ENCODE results near the gene NRN1L.

The NRN1L gene

GRCh38 chr16:67922221-67922620 lies 37.5 kb downstream of the NRN1L start:
- no peak for FAIRE-seq

- FAIRE-seq: no peak
These were observed 38.1 kb downstream of the NRN1L start for GRCh38 chr16:67922740-67923139.

GRCh38 chr16:67923414-67924116 lies 38.9 kb downstream of the NRN1L start:
- FAIRE-seq: no peak

DNA sequence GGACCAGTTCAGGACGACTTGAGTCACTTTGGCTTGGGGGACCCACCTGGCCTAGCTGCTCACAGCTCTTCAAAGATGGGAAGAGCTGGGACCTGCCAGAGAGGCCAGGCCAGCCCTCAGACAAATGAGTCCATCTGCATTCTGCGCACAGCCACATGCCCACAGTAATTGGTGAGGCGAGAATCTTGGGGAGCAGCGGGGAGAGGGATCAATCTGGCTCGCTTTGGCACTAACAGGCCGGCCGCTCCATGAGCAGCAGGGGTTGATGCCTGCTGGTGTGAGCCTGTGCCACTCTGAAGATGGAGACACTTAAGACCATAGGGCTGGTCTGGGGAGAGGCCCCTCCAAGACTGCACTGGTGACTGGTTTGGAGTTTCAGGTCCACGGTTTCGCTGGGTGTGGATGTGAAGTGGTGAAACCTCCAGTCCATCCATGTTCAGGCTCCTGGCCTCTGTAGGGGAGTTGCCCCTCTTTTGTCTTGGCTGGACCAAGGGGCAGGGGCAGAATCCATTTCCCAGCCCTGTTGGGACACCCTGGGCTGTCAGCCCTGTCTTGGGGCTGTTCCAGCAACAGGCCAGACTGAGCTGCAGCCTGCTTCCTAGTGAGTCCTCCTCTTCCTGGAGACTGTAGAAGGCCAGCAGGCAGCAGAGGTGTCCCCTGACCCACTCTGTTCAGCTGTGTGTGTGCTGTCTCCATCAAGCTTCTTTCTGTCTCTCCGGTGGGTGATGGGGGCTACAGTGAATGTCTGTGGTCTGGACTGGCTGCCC lies 39.6 kb downstream of the NRN1L start:
- FAIRE-seq: no peak

DNA sequence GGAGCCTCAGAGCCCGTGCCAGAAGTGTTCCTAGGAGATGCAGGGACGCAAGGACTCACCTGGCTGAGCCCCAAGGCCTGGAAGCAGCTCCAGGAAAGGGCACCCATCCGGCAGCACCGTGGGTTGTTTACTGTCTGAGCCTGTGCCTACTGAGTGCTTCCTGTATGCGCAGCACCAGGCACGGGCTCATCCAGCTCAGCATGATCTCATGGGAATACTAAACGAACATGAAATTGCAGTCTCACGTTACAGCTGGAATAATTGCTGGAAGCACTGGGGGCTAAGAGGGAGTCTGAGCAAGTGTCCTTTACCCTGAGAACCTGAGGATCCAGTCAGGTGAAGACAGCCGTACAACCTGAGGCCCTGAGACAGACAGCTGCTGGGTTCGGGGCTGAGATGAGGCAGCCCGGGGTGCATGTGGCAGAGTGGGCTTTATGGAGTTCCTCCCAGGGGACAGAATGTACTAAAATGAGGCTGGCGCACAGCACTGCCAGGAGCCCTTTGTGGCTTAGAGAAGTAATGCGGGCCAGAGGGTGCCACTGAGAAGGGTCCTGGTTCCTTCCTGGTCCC lies 41.6 kb downstream of the NRN1L start:
- no peak for FAIRE-seq

- FAIRE-seq: no peak
These were observed 42.7 kb downstream of the NRN1L start for GRCh38 chr16:67927131-67927941.

DNA sequence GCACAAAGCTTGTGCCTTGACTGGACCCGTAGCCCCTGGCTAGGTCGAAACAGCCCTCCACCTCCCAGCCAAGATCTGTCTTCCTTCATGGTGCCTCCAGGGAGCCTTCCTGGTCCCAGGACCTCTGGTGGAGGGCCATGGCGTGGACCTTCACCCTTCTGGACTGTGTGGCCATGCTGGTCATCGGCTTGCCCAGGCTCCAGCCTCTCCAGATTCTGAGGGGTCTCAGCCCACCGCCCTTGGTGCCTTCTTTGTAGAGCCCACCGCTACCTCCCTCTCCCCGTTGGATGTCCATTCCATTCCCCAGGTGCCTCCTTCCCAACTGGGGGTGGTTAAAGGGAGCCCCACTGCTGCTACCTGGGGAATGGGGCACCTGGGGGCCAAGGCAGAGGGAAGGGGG lies 43.5 kb downstream of the NRN1L start:
- no peak for FAIRE-seq

DNA sequence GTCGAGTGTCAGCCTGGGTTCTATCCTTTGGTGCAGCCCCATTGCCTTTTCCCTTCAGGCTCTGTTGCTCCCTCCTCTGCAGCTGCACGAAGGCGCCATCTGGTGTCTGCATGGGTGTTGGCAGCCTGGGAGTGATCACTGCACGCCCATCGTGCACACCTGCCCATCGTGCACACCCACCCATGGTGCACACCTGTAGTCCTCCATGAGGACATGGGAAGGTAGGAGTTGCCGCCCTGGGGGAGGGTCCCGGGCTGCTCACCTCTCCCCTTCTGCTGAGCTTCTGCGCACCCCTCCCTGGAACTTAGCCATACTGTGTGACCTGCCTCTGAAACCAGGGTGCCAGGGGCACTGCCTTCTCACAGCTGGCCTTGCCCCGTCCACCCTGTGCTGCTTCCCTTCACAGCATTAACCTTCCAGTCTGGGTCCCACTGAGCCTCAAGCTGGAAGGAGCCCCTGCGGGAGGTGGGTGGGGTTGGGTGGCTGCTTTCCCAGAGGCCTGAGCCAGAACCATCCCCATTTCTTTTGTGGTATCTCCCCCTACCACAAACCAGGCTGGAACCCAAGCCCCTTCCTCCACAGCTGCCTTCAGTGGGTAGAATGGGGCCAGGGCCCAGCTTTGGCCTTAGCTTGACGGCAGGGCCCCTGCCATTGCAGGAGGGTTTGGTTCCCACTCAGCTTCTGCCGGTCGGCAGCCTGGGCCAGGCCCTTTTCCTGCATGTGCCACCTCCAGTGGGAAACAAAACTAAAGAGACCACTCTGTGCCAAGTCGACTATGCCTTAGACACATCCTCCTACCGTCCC lies 44.1 kb downstream of the NRN1L start:
- FAIRE-seq: no peak

GRCh38 chr16:67930191-67930590 lies 45.5 kb downstream of the NRN1L start:
- no peak for FAIRE-seq

GRCh38 chr16:67930678-67931211 lies 46.1 kb downstream of the NRN1L start:
- no peak for FAIRE-seq

GRCh38 chr16:67931712-67932461 lies 47.2 kb downstream of the NRN1L start, which contains the start of gene CTRL:
TSS of gene CTRL (minus strand) at chr16:67931862. CDS start at chr16:67931852, 10 bp downstream.
- FAIRE-seq: no peak

DNA sequence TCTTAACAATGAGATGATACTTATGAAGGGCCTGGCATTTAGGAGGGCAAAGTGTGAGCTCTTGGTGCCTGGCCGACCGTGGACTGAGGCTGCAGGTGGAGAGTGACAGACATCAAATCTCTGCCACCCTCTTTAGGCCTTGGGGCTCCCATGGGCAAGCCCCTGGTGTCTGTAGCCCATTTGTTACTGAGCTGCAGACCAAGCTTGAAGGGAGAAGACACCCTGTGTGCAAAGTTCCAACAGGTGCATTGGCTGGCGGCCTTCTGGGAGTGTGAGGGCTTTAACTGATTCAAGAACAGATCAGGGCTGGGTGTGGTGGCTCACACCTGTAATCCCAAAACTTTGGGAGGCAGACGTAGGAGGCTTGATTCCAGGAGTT lies 47.8 kb downstream of the NRN1L start:
- no peak for FAIRE-seq

- no peak for FAIRE-seq
These were observed 49.1 kb downstream of the NRN1L start for GRCh38 chr16:67933805-67934204.

DNA sequence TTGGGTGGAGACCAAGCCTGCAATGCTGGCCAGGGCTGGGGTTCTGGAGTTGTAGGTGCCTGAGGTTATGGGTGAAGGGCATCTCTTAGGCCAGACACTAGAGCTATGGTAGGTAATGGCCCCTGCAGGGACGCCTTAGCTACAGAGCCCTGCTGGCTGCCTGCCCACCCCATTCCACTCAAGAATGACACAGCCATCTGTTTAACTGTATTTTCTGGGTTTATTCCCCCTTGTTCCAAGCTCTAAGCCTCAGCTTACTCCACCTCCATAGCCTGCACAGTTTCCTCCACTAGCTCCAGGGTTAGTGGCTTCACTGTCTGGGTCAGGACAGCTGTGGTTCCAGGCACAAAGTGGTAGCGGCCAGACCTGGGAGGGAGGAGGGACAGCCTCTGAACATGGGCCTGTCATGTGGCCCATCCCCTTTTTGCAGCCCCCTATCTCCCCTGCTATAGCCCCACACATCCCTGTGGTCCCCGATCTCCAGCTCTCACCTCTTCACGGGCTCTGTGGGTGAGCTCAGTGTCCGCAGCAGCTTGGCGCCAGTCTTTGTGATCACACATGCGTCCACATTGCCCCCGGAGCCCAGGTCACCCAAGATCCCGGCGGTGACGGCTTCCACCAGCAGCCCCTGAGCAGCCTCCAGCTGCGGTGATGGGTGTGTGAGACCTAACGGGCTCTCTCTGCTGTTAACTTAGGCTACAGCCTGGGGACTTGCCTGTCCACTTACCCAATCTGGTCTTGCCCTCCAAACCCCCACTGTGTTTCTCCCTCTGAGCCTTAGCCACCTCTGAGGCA lies 49.8 kb downstream of the NRN1L start:
- no peak for FAIRE-seq

GRCh38 chr16:67935101-67935401 lies 50.4 kb downstream of the NRN1L start:
- no peak for FAIRE-seq

GRCh38 chr16:67935402-67936123 lies 50.9 kb downstream of the NRN1L start:
- FAIRE-seq: peak; percentile 92
